Kidney (tissue), 14 donors: Measurements from ENCODE around the gene RAET1E. TPM values are rescaled to one million over a fixed set of nuclear protein-coding genes. Genes with fewer than 3 reads are reported as not detected.
A peak's percentile ranks its signal among the peaks of the same experiment; 100 is the strongest.

Experiments used
- DNase-seq, 5 donors: peaks; one replicate each; pipeline ENCODE4 v3.0.0-alpha.2; 2013 to 2020
- FAIRE-seq: peaks from 2 replicates; lab custom pipeline; 2012; peaks lifted over from hg19 to GRCh38; lab: Jason Lieb, UNC
- H3K27ac ChIP-seq, 2 donors: one replicate each; pipeline ENCODE4 v1.7.0; 2013; ENCODE audit warnings: low read depth in 2 of 2, low read length in 2 of 2, inconsistent platforms in 1 of 2
- H3K27me3 ChIP-seq: one replicate; pipeline ENCODE4 v1.7.1; 2013; ENCODE audit warnings: low read length, inconsistent platforms; ENCODE audit not compliant: control insufficient read depth, insufficient read depth
- H3K36me3 ChIP-seq, 3 donors: one replicate each; pipeline versions ENCODE4 v1.7.0 to v1.7.1; 2013; ENCODE audit warnings: low read length in 3 of 3, control low read depth in 1 of 3, inconsistent platforms in 1 of 3; ENCODE audit not compliant: insufficient read depth in 3 of 3, control insufficient read depth in 2 of 3
- H3K4me1 ChIP-seq, 3 donors: one replicate each; pipeline versions ENCODE4 v1.7.0 to v1.7.1; 2013; ENCODE audit warnings: low read length in 3 of 3, inconsistent platforms in 1 of 3, low read depth in 1 of 3; ENCODE audit not compliant: control insufficient read depth in 2 of 3, insufficient read depth in 2 of 3
- H3K4me3 ChIP-seq, 3 donors: one replicate each; pipeline versions ENCODE4 v1.7.0 to v1.8.1; 2013; ENCODE audit warnings: low read length in 3 of 3, control low read depth in 1 of 3, inconsistent platforms in 1 of 3
- H3K9ac ChIP-seq, 3 donors: one replicate each; pipeline versions ENCODE4 v1.7.0 to v1.7.1; 2013; ENCODE audit warnings: low read length in 3 of 3, control low read depth in 1 of 3, inconsistent platforms in 1 of 3
- H3K9me3 ChIP-seq, 3 donors: one replicate each; pipeline versions ENCODE4 v1.7.0 to v1.7.1; 2013; ENCODE audit warnings: low read length in 3 of 3, control low read depth in 1 of 3, inconsistent platforms in 1 of 3; ENCODE audit not compliant: control insufficient read depth in 2 of 3, insufficient read depth in 1 of 3
- intact Hi-C: fragments of 100-400 bp; cut with DNase I; formaldehyde crosslinking; loops from one replicate; pipeline ENCODE4 v1.11.1; 2022
- polyA plus RNA-seq: library from polyadenylated mRNA; stranded (reverse); fragments of 350-450 nt; fragmentation: Illumina TruSeq; extraction: RNeasy Lipid Tissue Mini Kit (QIAGEN cat#74804); gene quantifications from one replicate; pipeline ENCODE4 v1.2.3, GENCODE V29; 2014; ENCODE audit warnings: low read depth, low replicate concordance; ENCODE audit not compliant: insufficient read depth
- total RNA-seq: library from RNA; stranded (reverse); fragmentation: NEBNext Ultra II Directional; extraction: Animal tissue kit (Norgen Biotek cat#: 25700); gene quantifications from one replicate; pipeline ENCODE4 v1.2.1, GENCODE V29; 2021
- TF ChIP-seq, protein P1 (sequence below): IDR thresholded peaks from 3 replicates; pipeline ENCODE4 v1.5.1; 2012; ENCODE audit warnings: mild to moderate bottlenecking, moderate library complexity, borderline replicate concordance; ENCODE audit not compliant: insufficient read depth; ENCODE audit errors: extremely low read depth
- donor health status: control.
- donor health status: control.
- donor health status: control.
- donor health status: control.
- donor health status: control.
- donor health status: DM: yes; HTN: yes; CAD: no.
- donor health status: Normal renal cell carcinoma (clear cell type).

The RAET1E gene
- total and polyA plus RNA-seq, 2 donors from 2014 or later, result 1.0 to 3.1 TPM

DNA sequence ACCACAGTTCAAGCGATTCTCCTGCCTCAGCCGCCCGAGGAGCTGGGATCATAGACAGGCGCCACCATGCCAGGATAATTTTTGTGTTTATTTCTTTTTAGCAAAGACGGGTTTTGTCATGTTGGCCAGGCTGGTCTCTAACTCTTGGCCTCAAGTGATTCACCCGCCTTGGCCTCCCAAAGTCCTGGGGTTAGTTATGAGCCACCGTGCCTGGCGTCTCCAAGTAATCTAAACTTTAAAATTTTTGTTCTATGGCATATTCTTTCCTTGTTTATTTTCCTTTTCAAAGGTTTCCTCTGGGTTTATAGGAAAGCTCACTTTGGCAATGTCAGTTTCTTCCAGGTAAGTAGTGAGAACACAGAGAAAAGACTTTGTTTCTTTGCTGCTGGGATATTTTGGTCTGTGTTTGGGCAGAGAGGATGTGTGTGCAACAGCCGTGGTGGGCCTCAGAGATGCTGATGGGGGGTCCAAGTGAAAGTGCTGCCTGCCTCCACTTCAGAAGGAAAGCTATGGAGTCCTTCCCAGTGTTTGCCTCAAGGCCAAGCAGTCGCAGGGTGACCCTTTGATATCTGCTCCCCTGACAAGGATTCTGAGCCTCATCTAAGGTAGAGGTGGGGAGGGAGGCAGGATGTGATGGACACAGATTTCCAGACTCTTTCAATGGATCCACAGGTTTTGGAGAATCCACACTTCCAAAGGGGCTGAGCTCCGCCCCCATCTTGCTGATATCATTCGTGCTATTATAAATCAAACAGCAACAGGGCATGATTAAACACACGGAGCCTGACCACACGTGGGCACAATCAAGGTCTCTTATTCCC, 36.1 kb downstream of the RAET1E start:
- DNase-seq (no peak), FAIRE-seq (no peak)
- Histone ChIP-seq H3K27me3 (no peaks in the 10 kb centered on the region), H3K9me3 (no peaks in the 10 kb centered on the region), H3K27ac (peak overlapping the region in 1 of 2 donors; percentile 23), H3K9ac (peak overlapping the region in 1 of 3 donors; percentile 46), H3K4me1 (peaks cover 2 to 14% (median 10%) of the 10 kb centered on the region in 3 donors), H3K4me3 (peak overlapping the region in 1 of 3 donors; percentile 18), H3K36me3 (no peaks in the 10 kb centered on the region)
- intact Hi-C loops, result no loop called here
- TF ChIP-seq, protein P1, sequence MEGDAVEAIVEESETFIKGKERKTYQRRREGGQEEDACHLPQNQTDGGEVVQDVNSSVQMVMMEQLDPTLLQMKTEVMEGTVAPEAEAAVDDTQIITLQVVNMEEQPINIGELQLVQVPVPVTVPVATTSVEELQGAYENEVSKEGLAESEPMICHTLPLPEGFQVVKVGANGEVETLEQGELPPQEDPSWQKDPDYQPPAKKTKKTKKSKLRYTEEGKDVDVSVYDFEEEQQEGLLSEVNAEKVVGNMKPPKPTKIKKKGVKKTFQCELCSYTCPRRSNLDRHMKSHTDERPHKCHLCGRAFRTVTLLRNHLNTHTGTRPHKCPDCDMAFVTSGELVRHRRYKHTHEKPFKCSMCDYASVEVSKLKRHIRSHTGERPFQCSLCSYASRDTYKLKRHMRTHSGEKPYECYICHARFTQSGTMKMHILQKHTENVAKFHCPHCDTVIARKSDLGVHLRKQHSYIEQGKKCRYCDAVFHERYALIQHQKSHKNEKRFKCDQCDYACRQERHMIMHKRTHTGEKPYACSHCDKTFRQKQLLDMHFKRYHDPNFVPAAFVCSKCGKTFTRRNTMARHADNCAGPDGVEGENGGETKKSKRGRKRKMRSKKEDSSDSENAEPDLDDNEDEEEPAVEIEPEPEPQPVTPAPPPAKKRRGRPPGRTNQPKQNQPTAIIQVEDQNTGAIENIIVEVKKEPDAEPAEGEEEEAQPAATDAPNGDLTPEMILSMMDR, result no peak

DNA sequence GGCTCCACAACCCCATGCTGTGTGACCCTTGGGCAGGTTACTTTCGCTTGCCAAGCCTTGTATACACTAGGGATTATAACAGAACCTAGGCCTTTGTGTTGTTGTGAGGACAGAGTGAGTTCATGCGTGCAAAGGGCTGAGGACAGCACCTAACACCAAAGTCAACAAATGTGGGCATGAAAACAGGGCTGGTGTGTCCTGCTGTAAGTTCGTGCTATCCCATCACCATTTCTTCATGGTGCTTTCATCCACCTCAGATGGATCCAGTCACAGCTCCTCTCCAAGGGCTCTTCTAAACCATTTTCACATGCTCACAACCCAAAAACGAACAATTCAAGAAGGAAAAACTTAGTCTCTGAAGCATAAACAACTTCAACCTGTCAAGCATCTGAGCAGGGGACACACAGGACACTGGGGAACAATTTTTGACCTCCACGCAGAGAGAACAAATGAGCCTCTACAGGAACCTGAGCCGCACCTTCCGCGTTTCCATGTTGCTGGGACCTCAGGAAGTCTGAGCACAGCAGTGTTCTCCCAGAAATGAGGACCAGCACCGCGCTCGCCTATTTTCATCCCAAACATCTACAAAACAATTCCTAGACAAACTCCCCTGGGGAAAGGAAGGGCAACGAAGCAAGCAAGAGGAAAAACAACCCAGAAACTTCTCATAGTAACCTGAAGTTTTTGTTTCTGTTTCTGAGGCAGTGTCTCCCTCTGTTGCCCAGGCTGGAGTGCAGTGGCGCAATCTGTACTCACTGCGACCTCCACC, 36.9 kb downstream of the RAET1E start:
- H3K4me3 ChIP-seq, result peak overlapping the region in 1 of 3 donors; percentile 0
- H3K27me3 ChIP-seq, result no peaks in the 10 kb centered on the region
- no peaks in the 10 kb centered on the region for H3K36me3 ChIP-seq
- intact Hi-C loops, result no loop called here
- no peak for FAIRE-seq
- TF ChIP-seq, protein P1, result peak; percentile 22
- H3K4me1 ChIP-seq, result peaks cover 2 to 14% (median 10%) of the 10 kb centered on the region in 3 donors
- peak overlapping the region in 1 of 2 donors; percentile 62 for H3K27ac ChIP-seq
- DNase-seq, result peak in 1 of 5 donors; percentile 7
- no peak overlapping the region for H3K9ac ChIP-seq
- no peaks in the 10 kb centered on the region for H3K9me3 ChIP-seq

DNA sequence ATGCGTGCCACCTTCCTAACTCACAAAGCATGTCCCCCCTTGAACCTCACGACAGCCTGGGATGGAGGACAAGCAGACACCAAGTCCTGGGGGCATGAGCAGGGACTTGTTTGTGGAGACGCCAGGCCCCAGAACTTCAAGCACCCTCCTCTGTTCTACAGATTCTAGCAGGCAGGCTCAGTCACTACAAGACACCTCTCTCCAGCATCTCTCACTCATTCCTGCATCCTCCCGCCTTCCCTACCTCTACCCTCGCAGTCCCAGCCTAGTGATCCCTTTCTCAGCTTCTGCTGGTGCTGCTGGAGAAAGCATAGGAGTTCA, 37.4 kb downstream of the RAET1E start:
- peaks cover 2 to 14% (median 10%) of the 10 kb centered on the region in 3 donors for H3K4me1 ChIP-seq
- DNase-seq, result no peak
- intact Hi-C loops, result no loop called here
- H3K4me3 ChIP-seq, result peak overlapping the region in 1 of 3 donors; percentile 0
- no peak overlapping the region for H3K9ac ChIP-seq
- H3K27me3 ChIP-seq, result no peaks in the 10 kb centered on the region
- H3K36me3 ChIP-seq, result no peaks in the 10 kb centered on the region
- no peak for FAIRE-seq
- TF ChIP-seq, protein P1, result no peak
- H3K9me3 ChIP-seq, result no peaks in the 10 kb centered on the region
- no peak overlapping the region for H3K27ac ChIP-seq
